ENCODE measurements around the gene SUMF1.

The SUMF1 gene

DNA sequence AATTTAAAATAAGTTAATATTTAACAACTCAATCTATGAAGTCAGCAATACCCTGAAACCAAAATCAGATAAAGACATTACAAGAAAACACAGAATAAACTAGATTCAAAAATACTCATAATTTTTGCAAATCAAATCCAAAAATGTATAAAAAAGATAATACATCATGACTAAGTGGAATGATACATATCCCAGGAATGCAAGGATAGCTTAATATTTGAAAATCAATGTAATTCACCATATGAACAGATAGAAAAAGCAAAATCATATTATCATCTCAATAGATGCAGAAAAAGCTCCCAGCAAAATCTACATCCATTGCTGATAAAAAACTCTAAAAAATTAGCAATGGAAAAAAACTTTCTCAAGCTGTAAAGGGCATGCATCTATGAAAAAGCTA lies 93.4 kb downstream of the SUMF1 start:
- no peak overlapping the region for H3K9ac ChIP-seq (ENCODE audit: low read length)
- no peak for TF ChIP-seq EZH2 (IDR thresholded peaks at IDR 0.05; ENCODE audit: borderline replicate concordance, low read length)
- TF ChIP-seq, protein P1, sequence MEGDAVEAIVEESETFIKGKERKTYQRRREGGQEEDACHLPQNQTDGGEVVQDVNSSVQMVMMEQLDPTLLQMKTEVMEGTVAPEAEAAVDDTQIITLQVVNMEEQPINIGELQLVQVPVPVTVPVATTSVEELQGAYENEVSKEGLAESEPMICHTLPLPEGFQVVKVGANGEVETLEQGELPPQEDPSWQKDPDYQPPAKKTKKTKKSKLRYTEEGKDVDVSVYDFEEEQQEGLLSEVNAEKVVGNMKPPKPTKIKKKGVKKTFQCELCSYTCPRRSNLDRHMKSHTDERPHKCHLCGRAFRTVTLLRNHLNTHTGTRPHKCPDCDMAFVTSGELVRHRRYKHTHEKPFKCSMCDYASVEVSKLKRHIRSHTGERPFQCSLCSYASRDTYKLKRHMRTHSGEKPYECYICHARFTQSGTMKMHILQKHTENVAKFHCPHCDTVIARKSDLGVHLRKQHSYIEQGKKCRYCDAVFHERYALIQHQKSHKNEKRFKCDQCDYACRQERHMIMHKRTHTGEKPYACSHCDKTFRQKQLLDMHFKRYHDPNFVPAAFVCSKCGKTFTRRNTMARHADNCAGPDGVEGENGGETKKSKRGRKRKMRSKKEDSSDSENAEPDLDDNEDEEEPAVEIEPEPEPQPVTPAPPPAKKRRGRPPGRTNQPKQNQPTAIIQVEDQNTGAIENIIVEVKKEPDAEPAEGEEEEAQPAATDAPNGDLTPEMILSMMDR (IDR thresholded peaks at IDR 0.05; ENCODE audit: low read length), result no peak

DNA sequence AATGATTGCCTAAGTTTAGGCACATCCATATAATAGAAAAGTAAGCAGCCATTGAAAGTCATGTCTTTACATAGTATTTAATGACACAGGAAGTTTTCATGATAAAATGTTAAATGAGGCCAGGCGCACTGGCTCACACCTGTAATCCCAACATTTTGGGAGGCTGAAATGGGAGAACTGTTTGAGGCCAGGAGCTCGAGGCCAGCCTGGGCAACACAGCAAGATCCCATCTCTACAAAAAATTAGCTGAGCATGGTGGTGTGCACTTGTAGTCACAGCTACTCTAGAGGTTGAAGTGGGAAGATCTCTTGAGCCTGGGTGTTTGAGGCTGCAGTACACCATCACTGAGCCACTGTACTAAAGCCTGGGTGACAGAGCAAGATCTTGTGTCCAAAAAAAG lies 104.5 kb downstream of the SUMF1 start:
- Histone ChIP-seq H3K4me2 (ENCODE audit: low read length) (no peak overlapping the region), H3K27me3 (ENCODE audit: insufficient read depth, low read length) (no peaks in the 10 kb centered on the region), H3K9ac (ENCODE audit: low read length) (no peak overlapping the region), H3K36me3 (ENCODE audit: insufficient read depth, low read length) (no peaks in the 10 kb centered on the region), H2AFZ (ENCODE audit: low read length) (no peak overlapping the region), H3K27ac (ENCODE audit: low read depth, low read length, poor library complexity, severe bottlenecking) (no peak overlapping the region), H4K20me1 (ENCODE audit: insufficient read depth, low read length) (no peaks in the 10 kb centered on the region), H3K9me3 (ENCODE audit: low read length) (no peaks in the 10 kb centered on the region), H3F3A (ENCODE audit: insufficient read depth, low read length) (no peaks in the 10 kb centered on the region), H3K4me1 (ENCODE audit: insufficient read depth, low read length, severe bottlenecking) (no peaks in the 10 kb centered on the region), H3K9me2 (ENCODE audit: low read depth, low read length) (no peaks in the 10 kb centered on the region), H3K4me3 (ENCODE audit: low read depth, low read length, poor library complexity, severe bottlenecking) (no peak overlapping the region), H3K79me2 (ENCODE audit: insufficient read depth, low read length) (no peaks in the 10 kb centered on the region)
- TF ChIP-seq, protein P1 (IDR thresholded peaks at IDR 0.05; ENCODE audit: low read length), result no peak
- no peak for TF ChIP-seq EZH2 (IDR thresholded peaks at IDR 0.05; ENCODE audit: borderline replicate concordance, low read length)

More for the DNA sequence above, 93.4 kb downstream of the SUMF1 start:
- Histone ChIP-seq H4K20me1 (ENCODE audit: insufficient read depth, low read length) (no peaks in the 10 kb centered on the region), H3K36me3 (ENCODE audit: insufficient read depth, low read length) (no peaks in the 10 kb centered on the region; the same call in 1 of the 2 replicates), H3K9me3 (ENCODE audit: low read length) (peaks cover 10% of the 10 kb centered on the region), H2AFZ (ENCODE audit: low read length) (no peak overlapping the region), H3K79me2 (ENCODE audit: insufficient read depth, low read length) (no peaks in the 10 kb centered on the region), H3K27ac (ENCODE audit: low read depth, low read length, poor library complexity, severe bottlenecking) (no peak overlapping the region), H3K4me3 (ENCODE audit: low read depth, low read length, poor library complexity, severe bottlenecking) (no peak overlapping the region), H3K4me1 (ENCODE audit: insufficient read depth, low read length, severe bottlenecking) (no peaks in the 10 kb centered on the region), H3K4me2 (ENCODE audit: low read length) (no peak overlapping the region), H3F3A (ENCODE audit: insufficient read depth, low read length) (no peaks in the 10 kb centered on the region; the same call in 1 of the 2 replicates), H3K9me2 (ENCODE audit: low read depth, low read length) (no peaks in the 10 kb centered on the region), H3K27me3 (ENCODE audit: insufficient read depth, low read length) (no peaks in the 10 kb centered on the region)

DNA sequence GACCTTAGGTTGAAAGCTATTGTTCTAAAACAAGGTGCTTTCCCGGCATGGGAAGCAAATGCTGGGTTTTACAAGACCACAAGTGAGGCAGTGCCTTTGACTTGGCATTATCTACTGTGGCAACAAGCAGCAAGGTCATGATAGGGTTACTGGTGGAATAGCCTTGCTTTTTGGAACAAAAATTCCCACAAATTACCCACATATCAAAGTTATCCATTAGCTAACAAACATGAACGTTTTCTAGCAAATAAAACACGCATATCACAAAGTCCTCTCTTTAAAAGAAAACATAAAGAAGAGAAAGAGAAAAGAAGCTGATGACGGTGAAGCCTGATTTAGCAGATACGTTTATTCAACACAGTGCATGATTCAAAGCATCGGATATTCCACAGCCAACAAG lies 106.3 kb downstream of the SUMF1 start:
- H3F3A ChIP-seq (ENCODE audit: insufficient read depth, low read length), result no peaks in the 10 kb centered on the region
- no peak overlapping the region for H3K9ac ChIP-seq (ENCODE audit: low read length)
- H3K79me2 ChIP-seq (ENCODE audit: insufficient read depth, low read length), result no peaks in the 10 kb centered on the region
- H3K36me3 ChIP-seq (ENCODE audit: insufficient read depth, low read length), result no peaks in the 10 kb centered on the region
- H3K9me2 ChIP-seq (ENCODE audit: low read depth, low read length), result no peaks in the 10 kb centered on the region
- no peak overlapping the region for H3K4me2 ChIP-seq (ENCODE audit: low read length)
- H4K20me1 ChIP-seq (ENCODE audit: insufficient read depth, low read length), result no peaks in the 10 kb centered on the region
- no peak overlapping the region for H3K27ac ChIP-seq (ENCODE audit: low read depth, low read length, poor library complexity, severe bottlenecking)
- no peaks in the 10 kb centered on the region for H3K4me1 ChIP-seq (ENCODE audit: insufficient read depth, low read length, severe bottlenecking)
- no peaks in the 10 kb centered on the region for H3K9me3 ChIP-seq (ENCODE audit: low read length)
- TF ChIP-seq EZH2 (IDR thresholded peaks at IDR 0.05; ENCODE audit: borderline replicate concordance, low read length), result no peak
- TF ChIP-seq, protein P1 (IDR thresholded peaks at IDR 0.05; ENCODE audit: low read length), result no peak
- H3K4me3 ChIP-seq (ENCODE audit: low read depth, low read length, poor library complexity, severe bottlenecking), result no peak overlapping the region
- H3K27me3 ChIP-seq (ENCODE audit: insufficient read depth, low read length), result no peaks in the 10 kb centered on the region
- no peak overlapping the region for H2AFZ ChIP-seq (ENCODE audit: low read length)

Data from OCI-LY1 (cell line).